Activated CD4-positive, alpha-beta T cell treated with anti-CD3 and anti-CD28 coated beads, Interleukin-2, Interleukin-4, amounts not matched to agents 100 ng/mL and 50 ng/mL, durations not matched to agents 16 hours and 8 hours (primary cell): ENCODE results near the gene IFITM2.

ENCODE experiments used
- DNase-seq: peaks from one replicate; pipeline ENCODE4 v3.0.0-alpha.2; 2020; ENCODE audit warnings: low spot score

Gene IFITM2

GRCh38 chr11:307766-308708, at the start of gene IFITM2:
Gene IFITM2 (plus strand): TSS chr11:307816. CDS start chr11:308193, 377 bp downstream.
- peak; percentile 45 for DNase-seq

- no peak for DNase-seq
Measured at GRCh38 chr11:259413-259812, 48.2 kb upstream of the IFITM2 start.

- DNase-seq = no peak
Measured at GRCh38 chr11:261624-262023, 46.0 kb upstream of the IFITM2 start.

- no peak for DNase-seq
Measured at GRCh38 chr11:266676-267439, 40.8 kb upstream of the IFITM2 start.

GRCh38 chr11:267491-267994, 40.1 kb upstream of the IFITM2 start:
- DNase-seq = peak; percentile 22

GRCh38 chr11:268716-269145, 38.9 kb upstream of the IFITM2 start:
- DNase-seq = peak; percentile 57

- peak; percentile 88 for DNase-seq
Measured at GRCh38 chr11:269146-269890, 38.3 kb upstream of the IFITM2 start.

- no peak for DNase-seq
Measured at GRCh38 chr11:270451-271318, 36.9 kb upstream of the IFITM2 start.

GRCh38 chr11:271319-271715, 36.3 kb upstream of the IFITM2 start:
- DNase-seq = no peak

- no peak for DNase-seq
Measured at GRCh38 chr11:272195-272930, 35.3 kb upstream of the IFITM2 start.

GRCh38 chr11:272931-273198, 34.8 kb upstream of the IFITM2 start:
- DNase-seq = no peak

- DNase-seq = no peak
Measured at GRCh38 chr11:276219-276618, 31.4 kb upstream of the IFITM2 start.

GRCh38 chr11:278001-278951, 29.3 kb upstream of the IFITM2 start, which contains the start of gene NLRP6:
Gene NLRP6 (plus strand): TSS chr11:278407. CDS start chr11:278570, 163 bp downstream.
- no peak for DNase-seq

GRCh38 chr11:279040-279965, 28.3 kb upstream of the IFITM2 start:
- no peak for DNase-seq

- DNase-seq = peak; percentile 23
Measured at GRCh38 chr11:279966-280705, 27.5 kb upstream of the IFITM2 start.

- no peak for DNase-seq
Measured at GRCh38 chr11:280706-281485, 26.7 kb upstream of the IFITM2 start.
